GM12878 (cell line): ENCODE measurements around the gene LONP1. TPM values are rescaled to one million over a fixed set of nuclear protein-coding genes. Genes with fewer than 3 reads are reported as not detected.

Experiments
- ATAC-seq: fragments of 200-7000 bp; cut with Tn5 transposase; 3 replicates; pipeline ENCODE4 v1.9.1; 2020; ENCODE audit warnings: mild to moderate bottlenecking, moderate library complexity
- BruUV-seq: library from RNA; stranded (reverse); fragments of 400-500 nt; replicated peaks from 2 replicates; lab custom pipeline; 2021; lab: Mats Ljungman, UMichigan
- CTCF ChIA-PET: fragments of 300-600 bp; sonication (Branson Sonifier 250); formaldehyde crosslinking; extraction: SDS; loops from one replicate; lab custom pipeline; 2021; ENCODE audit warnings: inconsistent platforms; lab: Yijun Ruan, JAX
- POLR2A ChIA-PET: fragments of 350-600 bp; formaldehyde crosslinking; extraction: SDS; loops from one replicate; lab custom pipeline; 2021; ENCODE audit warnings: inconsistent platforms; lab: Charles Lee
- RAD21 ChIA-PET: fragments of 300-600 bp; sonication (Branson Sonifier 250); formaldehyde crosslinking; loops from one replicate; lab custom pipeline; 2023; ENCODE audit warnings: antibody characterized with exemption; ENCODE audit not compliant: unreplicated experiment; lab: Charles Lee
- SMC1A ChIA-PET: fragments of 300-600 bp; sonication (Branson Sonifier 250); formaldehyde crosslinking; loops from one replicate; lab custom pipeline; 2023; ENCODE audit not compliant: unreplicated experiment, uncharacterized antibody; lab: Charles Lee
- DNase-seq: peaks from one replicate; pipeline ENCODE4 v3.0.0-alpha.2; 2011; ENCODE audit warnings: low read depth, low spot score
- FAIRE-seq: peaks from 3 replicates; lab custom pipeline; 2011; peaks lifted over from hg19 to GRCh38; lab: Jason Lieb, UNC
- H2AFZ ChIP-seq: 2 replicates; pipeline ENCODE4 v1.6.0; 2011; ENCODE audit warnings: low read depth, low read length, control low read depth; ENCODE audit not compliant: control insufficient read depth
- H3K27ac ChIP-seq: 2 replicates; pipeline ENCODE4 v1.5.1; 2011; ENCODE audit warnings: control low read depth; ENCODE audit not compliant: control insufficient read depth, insufficient read depth
- H3K27me3 ChIP-seq, 2 experiments: replicated peaks in 1 of 2; 2 replicates each; pipeline versions ENCODE4 v1.6.0 to v1.6.1; 2011; ENCODE audit warnings: low read length in 1 of 2; ENCODE audit not compliant: control insufficient read depth in 2 of 2, insufficient read depth in 2 of 2
- H3K36me3 ChIP-seq, 2 experiments: 2 replicates each; pipeline ENCODE4 v1.5.1; 2011; ENCODE audit warnings: low read length in 1 of 2; ENCODE audit not compliant: control insufficient read depth in 2 of 2, insufficient read depth in 2 of 2
- H3K4me1 ChIP-seq: 2 replicates; pipeline ENCODE4 v1.6.1; 2011; ENCODE audit warnings: mild to moderate bottlenecking, low read length, moderate library complexity, mixed read lengths; ENCODE audit not compliant: control insufficient read depth, insufficient read depth
- H3K4me2 ChIP-seq: 2 replicates; pipeline ENCODE4 v1.6.0; 2011; ENCODE audit warnings: control low read depth; ENCODE audit not compliant: control insufficient read depth, insufficient read depth
- H3K4me3 ChIP-seq: fragments of 200-600 bp; sonication (generic); 2 replicates; pipeline ENCODE4 v1.5.1; 2016
- H3K79me2 ChIP-seq: 2 replicates; pipeline ENCODE4 v1.6.0; 2011; ENCODE audit warnings: low read length; ENCODE audit not compliant: control insufficient read depth, insufficient read depth
- H3K9ac ChIP-seq: 2 replicates; pipeline ENCODE4 v1.8.0; 2011; ENCODE audit warnings: low read length, control low read depth, mixed read lengths; ENCODE audit not compliant: control insufficient read depth, insufficient read depth
- H3K9me3 ChIP-seq: replicated peaks from 3 replicates; pipeline ENCODE4 v1.5.1; 2011; ENCODE audit warnings: mild to moderate bottlenecking, low read length; ENCODE audit not compliant: control insufficient read depth, insufficient read depth
- H4K20me1 ChIP-seq: 2 replicates; pipeline ENCODE4 v1.6.0; 2011; ENCODE audit not compliant: control insufficient read depth, insufficient read depth
- CBX5 ChIP-seq: sonication (generic); IDR thresholded peaks from 2 replicates; pipeline ENCODE4 v1.6.1; 2016; ENCODE audit warnings: low read depth, moderate library complexity, mild to moderate bottlenecking, inconsistent platforms
- HDGF ChIP-seq: fragments of 450-650 bp; IDR thresholded peaks from 2 replicates; pipeline ENCODE4 v1.6.1; 2016; ENCODE audit warnings: antibody characterized with exemption
- SRF ChIP-seq, 2 experiments: IDR thresholded peaks; 2 replicates each; pipeline ENCODE4 v1.6.1; 2011; ENCODE audit warnings: low read depth in 2 of 2, low read length in 2 of 2, mild to moderate bottlenecking in 1 of 2, moderate library complexity in 1 of 2
- TCF12 ChIP-seq: IDR thresholded peaks from 2 replicates; pipeline ENCODE4 v1.6.1; 2011; ENCODE audit warnings: low read depth, mild to moderate bottlenecking, low read length
- WGBS: methylation state at CpG from one replicate; pipeline ENCODE4 v1.1.6; 2016; ENCODE audit warnings: low lambda C conversion rate; ENCODE audit not compliant: insufficient replicate concordance, insufficient coverage; ENCODE audit errors: missing lambda C conversion rate; 5-methylcytosine and 5-hydroxymethylcytosine counted together
- in situ Hi-C: fragments of 300-500 bp; cut with MboI; formaldehyde crosslinking; loops from 9 replicates; pipeline ENCODE4 v1.14.3; 2018; ENCODE audit warnings: mixed read lengths
- intact Hi-C: fragments of 100-400 bp; cut with micrococcal nuclease; formaldehyde crosslinking; loops from one replicate; pipeline ENCODE4 v1.14.2; 2022; ENCODE audit not compliant: unreplicated experiment
- polyA plus RNA-seq, 11 experiments: library from polyadenylated mRNA; depleted of rRNA in 4 of 11; unstranded in 6 of 11; stranded (reverse) in 5 of 11; fragments of >200 nt; fragmentation: Nextera tagmentation in 4 of 11; fragmentation: Illumina TruSeq in 1 of 11; extraction: Ambion mirVana in 4 of 11; extraction: Trizol in 1 of 11; gene quantifications; 1 replicate in 1 of 11; 2 replicates in 10 of 11; pipeline versions ENCODE4 v1.2.1 to v1.2.3, GENCODE V29; 2011 to 2016; ENCODE audit warnings: inconsistent platforms in 2 of 11, missing spikeins in 2 of 11, low read depth in 1 of 11
- total RNA-seq, 4 experiments: library from RNA; depleted of rRNA in 3 of 4; stranded (reverse); fragments of >200 nt in 3 of 4; fragmentation: Illumina TruSeq in 1 of 4; extraction: Trizol in 1 of 4; gene quantifications; 2 replicates each; pipeline versions ENCODE4 v1.2.1 to v1.2.3, GENCODE V29; 2013 to 2021

The LONP1 gene
- total and polyA plus RNA-seq, 10 of the 15 experiments (the other 5 are each of a cell fraction or from before 2014, with no cell fraction given), result 0.61 to 136 (median 59.5) TPM

- peak overlapping the region; percentile 50; the same call in 1 of the 2 replicates for H3K27ac ChIP-seq
- TF ChIP-seq SRF (IDR thresholded peaks at IDR 0.05; ENCODE audit: low read depth in 2 of 2, low read length in 2 of 2), result 0 out of 4 replicates have a peak, but pooled peaks of 1 of the 2 experiments have one; percentile 12
- no peak for TF ChIP-seq CBX5
- TF ChIP-seq HDGF, result 0 out of 2 replicates have a peak, but pooled peaks have one; percentile 29
- 0 out of 2 replicates have a peak, but pooled peaks have one; percentile 15 for TF ChIP-seq TCF12
- TF ChIP-seq, all 136 proteins: peak for 3
- peaks cover 15% of the 10 kb centered on the region for H3K79me2 ChIP-seq
- ChIA-PET RAD21 (interaction anchor here (1.0 to 2.1 kb wide), 4 partner anchors 26 to 139 kb away, joined by 3 to 12 read pairs (median 4); partner anchors contain the start of genes CATSPERD, LONP1, SAFB and SAFB2), POLR2A (interaction anchor here (1.0 to 2.1 kb wide), 5 partner anchors 32 to 66 kb away, joined by 3 to 11 read pairs (median 5); partner anchors contain the start of genes CATSPERD, LONP1, SAFB and SAFB2), SMC1A (interaction anchor here (1.0 to 1.2 kb wide), 3 partner anchors 10 to 62 kb away, joined by 3 to 5 read pairs (median 4); partner anchors contain the start of gene CATSPERD), CTCF (interaction anchor here (0.6 to 2.9 kb wide), 10 partner anchors 9 to 710 kb away, joined by 3 to 21 read pairs (median 5); partner anchors contain the start of genes CATSPERD, LONP1, SAFB and SAFB2)
- peak overlapping the region; percentile 45 for H3K9ac ChIP-seq
- no peak for ATAC-seq
- no peaks in the 10 kb centered on the region for H3K36me3 ChIP-seq
- no peaks in the 10 kb centered on the region; the same call in 1 of the 2 replicates for H4K20me1 ChIP-seq
- peak overlapping the region; percentile 54 for H3K4me3 ChIP-seq
- BruUV-seq, result no TSS peak
- FAIRE-seq, result no peak
- peak overlapping the region; percentile 94 for H2AFZ ChIP-seq
- 14% methylated on average over 16 of the region's 16 CpGs for WGBS
- in situ Hi-C loops, result loop anchor here (10.0 kb wide), 1 partner anchor 1441 kb away; the partner anchor contains the start of gene YJU2
- no peak for DNase-seq
- H3K27me3 ChIP-seq, result no peaks in the 10 kb centered on the region
- H3K9me3 ChIP-seq, result no peaks in the 10 kb centered on the region; the same call in 2 of the 3 replicates
- H3K4me2 ChIP-seq, result peak overlapping the region; percentile 63
- intact Hi-C loops, result loop anchor here (5.0 kb wide), 1 partner anchor 64 kb away; the partner anchor contains the start of genes SAFB and SAFB2
- H3K4me1 ChIP-seq, result peaks cover 1% of the 10 kb centered on the region; the same call in 1 of the 2 replicates
These were observed 33.7 kb downstream of the LONP1 start for GRCh38 chr19:5686326-5686646.
